PC-9 (cell line): ENCODE results near the gene SGMS1. TPM values are rescaled to one million over a fixed set of nuclear protein-coding genes. Genes with fewer than 3 reads are reported as not detected.

Experiments
- BruUV-seq: library from RNA; stranded (reverse); fragments of 400-500 nt; replicated peaks from 2 replicates; lab custom pipeline; 2021; lab: Mats Ljungman, UMichigan
- CTCF ChIA-PET: fragments of 300-600 bp; sonication (Branson Sonifier 250); formaldehyde crosslinking; loops from one replicate; lab custom pipeline; 2022; ENCODE audit warnings: antibody characterized with exemption; lab: Charles Lee
- POLR2A ChIA-PET: fragments of 300-600 bp; sonication (Branson Sonifier 250); formaldehyde crosslinking; loops from one replicate; lab custom pipeline; 2022; ENCODE audit warnings: antibody characterized with exemption; ENCODE audit not compliant: unreplicated experiment; lab: Charles Lee
- DNase-seq, 2 experiments: peaks; one replicate each; pipeline versions ENCODE4 v3.0.0 to v3.0.0-alpha.2; 2015 to 2022; ENCODE audit warnings: mixed read lengths in 1 of 2
- H2AFZ ChIP-seq: fragments of 200-600 bp; sonication (generic); 2 replicates; pipeline ENCODE4 v1.8.1; 2017; ENCODE audit warnings: antibody characterized with exemption
- H3F3A ChIP-seq: fragments of 200-600 bp; sonication (generic); 2 replicates; pipeline ENCODE4 v1.8.1; 2017; ENCODE audit warnings: antibody characterized with exemption, mild to moderate bottlenecking, low read depth; ENCODE audit not compliant: insufficient read depth
- H3K27ac ChIP-seq: fragments of 200-600 bp; sonication (generic); 2 replicates; pipeline ENCODE4 v1.6.1; 2016; ENCODE audit warnings: mixed run types
- H3K27me3 ChIP-seq: fragments of 200-600 bp; sonication (generic); 2 replicates; pipeline ENCODE4 v1.6.1; 2016; ENCODE audit warnings: low read depth, mixed run types; ENCODE audit not compliant: insufficient read depth
- H3K36me3 ChIP-seq: fragments of 200-600 bp; sonication (generic); 2 replicates; pipeline ENCODE4 v1.6.1; 2016; ENCODE audit warnings: low read depth, mixed run types
- H3K4me1 ChIP-seq: fragments of 200-600 bp; sonication (generic); replicated peaks from 2 replicates; pipeline ENCODE4 v1.6.1; 2016; ENCODE audit warnings: mixed run types; ENCODE audit not compliant: insufficient read depth
- H3K4me2 ChIP-seq: fragments of 200-600 bp; sonication (generic); 2 replicates; pipeline ENCODE4 v1.6.1; 2017; ENCODE audit warnings: mixed run types
- H3K4me3 ChIP-seq: fragments of 200-600 bp; sonication (generic); 2 replicates; pipeline ENCODE4 v1.6.1; 2016; ENCODE audit warnings: mixed run types
- H3K79me2 ChIP-seq: fragments of 200-600 bp; sonication (generic); 2 replicates; pipeline ENCODE4 v1.6.1; 2017; ENCODE audit warnings: low read depth, mixed run types
- H3K9me2 ChIP-seq: fragments of 200-600 bp; sonication (generic); 2 replicates; pipeline ENCODE4 v1.8.1; 2017; ENCODE audit warnings: mild to moderate bottlenecking; ENCODE audit not compliant: insufficient read depth
- H3K9me3 ChIP-seq: fragments of 200-600 bp; sonication (generic); 2 replicates; pipeline ENCODE4 v1.8.1; 2016; ENCODE audit warnings: low read depth; ENCODE audit not compliant: insufficient read depth
- H4K20me1 ChIP-seq: fragments of 200-600 bp; sonication (generic); 2 replicates; pipeline ENCODE4 v1.8.1; 2017; ENCODE audit not compliant: insufficient read depth
- EZH2 ChIP-seq: fragments of 200-600 bp; sonication (generic); IDR thresholded peaks from 2 replicates; pipeline ENCODE4 v1.8.0; 2017; ENCODE audit warnings: antibody characterized with exemption, low read depth
- intact Hi-C: fragments of 100-400 bp; cut with micrococcal nuclease; formaldehyde crosslinking; loops from one replicate; pipeline ENCODE4 v1.10.0; 2022; ENCODE audit not compliant: unreplicated experiment
- total RNA-seq: library from RNA; stranded (reverse); gene quantifications from 2 replicates; pipeline ENCODE4 v1.2.3, GENCODE V29; 2021
- TF ChIP-seq, protein P1 (sequence below): fragments of 200-600 bp; sonication (generic); conservative IDR thresholded peaks from 2 replicates; pipeline ENCODE4 v1.6.1; 2017; ENCODE audit warnings: mixed run types, antibody characterized with exemption, mild to moderate bottlenecking, moderate library complexity

SGMS1 gene
- total RNA-seq, 1 experiment from 2014 or later = 35.0 TPM

DNA sequence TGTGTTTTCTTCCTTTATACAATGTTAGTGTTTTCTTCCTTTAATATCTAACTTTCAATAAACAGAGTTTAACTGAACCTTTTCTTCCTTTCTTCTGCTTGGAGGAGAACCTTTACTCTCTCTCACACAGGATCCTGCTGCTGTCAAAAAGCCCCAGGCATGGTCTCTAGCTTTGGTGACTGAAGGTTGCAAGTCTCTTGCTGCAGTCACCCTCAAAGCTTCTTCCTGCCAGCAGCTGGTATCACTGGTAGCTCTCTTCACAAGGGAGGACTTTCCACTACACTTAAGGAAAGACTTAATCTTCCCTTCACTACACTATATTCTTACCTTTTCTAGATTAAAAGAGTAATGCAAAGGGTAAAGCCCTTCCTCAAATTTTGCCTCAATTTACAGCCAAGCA is 153.4 kb downstream of the SGMS1 start:
- ChIA-PET CTCF (interaction anchor here (0.6 kb wide), 1 partner anchor 51 kb away, joined by 3 read pairs; no protein-coding TSS in a partner anchor), POLR2A (interaction anchor here (0.6 to 1.0 kb wide), 2 partner anchors 52 to 154 kb away, joined by 3 to 5 read pairs; no protein-coding TSS in a partner anchor)
- H3K4me3 ChIP-seq = peak overlapping the region; percentile 12; the same call in 1 of the 2 replicates
- H3K9me3 ChIP-seq = no peaks in the 10 kb centered on the region
- peak overlapping the region; percentile 95 for H3K27ac ChIP-seq
- H3F3A ChIP-seq = peaks cover 31% of the 10 kb centered on the region
- H2AFZ ChIP-seq = no peak overlapping the region
- BruUV-seq = no TSS peak
- DNase-seq = peak in 1 of 2 experiments; percentile 66
- TF ChIP-seq, protein P1, sequence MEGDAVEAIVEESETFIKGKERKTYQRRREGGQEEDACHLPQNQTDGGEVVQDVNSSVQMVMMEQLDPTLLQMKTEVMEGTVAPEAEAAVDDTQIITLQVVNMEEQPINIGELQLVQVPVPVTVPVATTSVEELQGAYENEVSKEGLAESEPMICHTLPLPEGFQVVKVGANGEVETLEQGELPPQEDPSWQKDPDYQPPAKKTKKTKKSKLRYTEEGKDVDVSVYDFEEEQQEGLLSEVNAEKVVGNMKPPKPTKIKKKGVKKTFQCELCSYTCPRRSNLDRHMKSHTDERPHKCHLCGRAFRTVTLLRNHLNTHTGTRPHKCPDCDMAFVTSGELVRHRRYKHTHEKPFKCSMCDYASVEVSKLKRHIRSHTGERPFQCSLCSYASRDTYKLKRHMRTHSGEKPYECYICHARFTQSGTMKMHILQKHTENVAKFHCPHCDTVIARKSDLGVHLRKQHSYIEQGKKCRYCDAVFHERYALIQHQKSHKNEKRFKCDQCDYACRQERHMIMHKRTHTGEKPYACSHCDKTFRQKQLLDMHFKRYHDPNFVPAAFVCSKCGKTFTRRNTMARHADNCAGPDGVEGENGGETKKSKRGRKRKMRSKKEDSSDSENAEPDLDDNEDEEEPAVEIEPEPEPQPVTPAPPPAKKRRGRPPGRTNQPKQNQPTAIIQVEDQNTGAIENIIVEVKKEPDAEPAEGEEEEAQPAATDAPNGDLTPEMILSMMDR = no peak
- TF ChIP-seq EZH2 = no peak
- H3K27me3 ChIP-seq = no peaks in the 10 kb centered on the region
- intact Hi-C loops = loop anchor here (1.0 to 5.0 kb wide), 6 partner anchors 52 to 193 kb away; no protein-coding TSS in a partner anchor
- H3K9me2 ChIP-seq = no peaks in the 10 kb centered on the region
- peaks cover 48% of the 10 kb centered on the region for H3K79me2 ChIP-seq
- peaks cover 53% of the 10 kb centered on the region for H3K4me1 ChIP-seq
- H4K20me1 ChIP-seq = no peaks in the 10 kb centered on the region
- H3K4me2 ChIP-seq = peak overlapping the region; percentile 69
- H3K36me3 ChIP-seq = no peaks in the 10 kb centered on the region

- Histone ChIP-seq H3K36me3 (no peaks in the 10 kb centered on the region), H2AFZ (no peak overlapping the region), H3K27ac (peak overlapping the region; percentile 95), H3K9me2 (no peaks in the 10 kb centered on the region), H4K20me1 (no peaks in the 10 kb centered on the region), H3K9me3 (no peaks in the 10 kb centered on the region), H3K27me3 (no peaks in the 10 kb centered on the region), H3K4me3 (peak overlapping the region; percentile 12; the same call in 1 of the 2 replicates), H3K4me1 (peaks cover 53% of the 10 kb centered on the region), H3F3A (peaks cover 31% of the 10 kb centered on the region), H3K4me2 (peak overlapping the region; percentile 69), H3K79me2 (peaks cover 48% of the 10 kb centered on the region)
- no TSS peak for BruUV-seq
- TF ChIP-seq, protein P1 = no peak
- TF ChIP-seq EZH2 = no peak
- peak in 1 of 2 experiments; percentile 50 for DNase-seq
- POLR2A ChIA-PET = interaction anchor here (0.6 kb wide), 1 partner anchor 52 kb away, joined by 5 read pairs; no protein-coding TSS in a partner anchor
- CTCF ChIA-PET = no interaction called here
- intact Hi-C loops = loop anchor here (1.0 to 5.0 kb wide), 6 partner anchors 51 to 192 kb away; no protein-coding TSS in a partner anchor
Observed at GRCh38 chr10:50469778-50470193, 154.0 kb downstream of the SGMS1 start.

GRCh38 chr10:50469288-50469687 is 154.5 kb downstream of the SGMS1 start:
- Histone ChIP-seq H2AFZ (no peak overlapping the region), H3K36me3 (no peaks in the 10 kb centered on the region), H3K4me2 (peak overlapping the region; percentile 69), H3F3A (peaks cover 31% of the 10 kb centered on the region), H3K4me3 (peak overlapping the region; percentile 12; the same call in 1 of the 2 replicates), H3K27ac (peak overlapping the region; percentile 95), H3K27me3 (no peaks in the 10 kb centered on the region), H3K9me3 (no peaks in the 10 kb centered on the region), H3K9me2 (no peaks in the 10 kb centered on the region), H4K20me1 (no peaks in the 10 kb centered on the region), H3K4me1 (peaks cover 53% of the 10 kb centered on the region), H3K79me2 (peaks cover 48% of the 10 kb centered on the region)
- no TSS peak for BruUV-seq
- DNase-seq = no peak
- POLR2A ChIA-PET = no interaction called here
- no peak for TF ChIP-seq EZH2
- TF ChIP-seq, protein P1 = no peak
- CTCF ChIA-PET = no interaction called here
- intact Hi-C loops = no loop called here
